Activated CD8-positive, alpha-beta memory T cell treated with anti-CD3 and anti-CD28 coated beads, Interleukin-2, amount 50 U/mL, for 1 hour (primary cell): Measurements from ENCODE around the gene TRPV3.
"Not testable (repeated sequence)": the region's sequence is repeated elsewhere in the genome, so short reads cannot be mapped to it uniquely, and the experiment has no call there.

Experiments
- DNase-seq: peaks from one replicate; pipeline ENCODE4 v3.0.0-alpha.2; 2020; ENCODE audit errors: extremely low read depth

The TRPV3 gene

DNA sequence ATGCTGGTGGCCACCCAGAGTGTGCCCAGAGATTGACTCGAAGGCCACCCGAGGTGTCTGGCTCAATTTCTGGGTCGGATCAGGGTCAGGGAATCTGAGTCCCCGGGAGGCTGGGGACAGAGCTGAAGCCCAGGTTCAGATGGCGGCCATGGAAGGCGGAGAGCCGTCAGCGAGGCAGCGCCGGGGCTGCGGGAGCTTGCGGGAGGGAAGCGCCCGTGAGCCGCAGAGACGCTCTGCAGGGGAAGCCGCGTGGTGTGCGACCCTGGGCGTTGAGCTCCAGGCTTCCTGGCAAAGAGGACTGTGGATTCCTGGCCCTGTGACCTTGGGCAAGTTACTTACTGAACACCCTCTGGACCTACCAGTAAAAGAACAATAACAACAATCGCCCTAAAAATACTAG lies 85.5 kb downstream of the TRPV3 start:
- DNase-seq: no peak

DNA sequence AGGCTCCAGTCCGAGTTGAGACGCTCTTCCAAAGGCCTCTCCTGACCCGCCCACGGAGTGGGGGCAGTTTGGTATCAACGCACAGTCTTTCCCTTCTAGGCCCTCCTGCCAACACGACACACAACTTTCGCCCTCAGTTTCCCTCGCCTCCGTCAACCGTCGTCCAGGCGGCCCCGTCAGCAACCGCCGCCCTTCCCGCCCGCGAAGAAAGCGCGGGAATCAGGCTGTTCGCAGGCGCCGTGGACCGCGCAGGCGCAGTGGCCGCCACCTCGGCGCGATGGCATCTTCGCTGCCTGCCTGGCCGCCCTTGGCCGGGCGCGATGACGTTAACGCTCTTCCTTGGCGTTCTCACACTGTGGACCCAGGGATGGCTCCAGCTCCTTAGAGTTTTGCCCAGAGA lies 86.0 kb downstream of the TRPV3 start, which contains the start of gene SPATA22:
SPATA22 (minus strand) TSS at position 221 of the 400 bp plus-strand sequence. CDS start 2,494 bp downstream, outside the sequence.
- DNase-seq: no peak

DNA sequence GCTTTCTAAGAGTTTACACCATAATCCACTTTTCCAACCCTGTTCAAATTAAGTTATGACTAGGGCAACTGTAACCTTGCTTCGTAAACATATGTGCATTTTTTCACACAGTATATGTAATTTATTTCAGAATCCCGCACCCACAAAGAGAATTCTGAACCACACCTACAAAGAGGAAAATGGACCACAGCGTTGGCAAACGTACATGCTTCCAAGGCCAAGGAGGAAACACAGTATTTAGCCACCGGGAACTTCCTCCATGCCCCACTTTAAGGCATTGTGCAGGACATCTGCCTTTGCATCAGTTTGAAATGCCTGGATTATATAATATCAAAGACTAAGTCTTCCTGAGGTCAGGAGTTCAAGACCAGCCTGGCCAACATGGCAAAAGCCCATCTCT lies 88.1 kb downstream of the TRPV3 start:
- no peak for DNase-seq

DNA sequence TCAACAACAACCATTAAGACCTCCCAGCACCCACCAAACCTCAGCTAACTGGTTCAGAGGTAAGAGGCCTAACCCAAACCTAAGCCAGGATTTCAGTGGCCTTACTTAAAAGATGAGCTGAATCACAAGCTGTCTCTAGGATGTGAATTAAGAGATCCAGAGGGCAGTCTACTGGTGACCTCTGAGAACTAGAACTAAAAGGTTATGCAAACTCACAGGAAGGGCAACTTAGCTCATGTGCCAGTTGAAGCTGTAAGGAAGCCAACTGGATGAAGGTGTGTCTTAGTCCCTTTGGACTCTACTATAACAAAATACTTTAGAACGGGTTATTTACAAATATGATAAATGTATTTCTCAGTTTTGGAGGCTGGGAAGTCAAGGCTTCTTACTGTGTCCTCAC lies 91.3 kb downstream of the TRPV3 start:
- not testable (repeated sequence) for DNase-seq
